Activated T-helper 1 cell treated with anti-CD3 and anti-CD28 coated beads, Interleukin-2, amount 50 U/mL, for 16 hours (primary cell): ENCODE measurements around the gene SIGLEC15.
"Not testable (repeated sequence)": the region's sequence is repeated elsewhere in the genome, so short reads cannot be mapped to it uniquely, and the experiment has no call there.

ENCODE experiments used
- DNase-seq, 2 donors: peaks; one replicate each; pipeline ENCODE4 v3.0.0-alpha.2; 2020; ENCODE audit warnings: low read depth in 1 of 2, low spot score in 1 of 2

The SIGLEC15 gene, protein sequence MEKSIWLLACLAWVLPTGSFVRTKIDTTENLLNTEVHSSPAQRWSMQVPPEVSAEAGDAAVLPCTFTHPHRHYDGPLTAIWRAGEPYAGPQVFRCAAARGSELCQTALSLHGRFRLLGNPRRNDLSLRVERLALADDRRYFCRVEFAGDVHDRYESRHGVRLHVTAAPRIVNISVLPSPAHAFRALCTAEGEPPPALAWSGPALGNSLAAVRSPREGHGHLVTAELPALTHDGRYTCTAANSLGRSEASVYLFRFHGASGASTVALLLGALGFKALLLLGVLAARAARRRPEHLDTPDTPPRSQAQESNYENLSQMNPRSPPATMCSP

DNA sequence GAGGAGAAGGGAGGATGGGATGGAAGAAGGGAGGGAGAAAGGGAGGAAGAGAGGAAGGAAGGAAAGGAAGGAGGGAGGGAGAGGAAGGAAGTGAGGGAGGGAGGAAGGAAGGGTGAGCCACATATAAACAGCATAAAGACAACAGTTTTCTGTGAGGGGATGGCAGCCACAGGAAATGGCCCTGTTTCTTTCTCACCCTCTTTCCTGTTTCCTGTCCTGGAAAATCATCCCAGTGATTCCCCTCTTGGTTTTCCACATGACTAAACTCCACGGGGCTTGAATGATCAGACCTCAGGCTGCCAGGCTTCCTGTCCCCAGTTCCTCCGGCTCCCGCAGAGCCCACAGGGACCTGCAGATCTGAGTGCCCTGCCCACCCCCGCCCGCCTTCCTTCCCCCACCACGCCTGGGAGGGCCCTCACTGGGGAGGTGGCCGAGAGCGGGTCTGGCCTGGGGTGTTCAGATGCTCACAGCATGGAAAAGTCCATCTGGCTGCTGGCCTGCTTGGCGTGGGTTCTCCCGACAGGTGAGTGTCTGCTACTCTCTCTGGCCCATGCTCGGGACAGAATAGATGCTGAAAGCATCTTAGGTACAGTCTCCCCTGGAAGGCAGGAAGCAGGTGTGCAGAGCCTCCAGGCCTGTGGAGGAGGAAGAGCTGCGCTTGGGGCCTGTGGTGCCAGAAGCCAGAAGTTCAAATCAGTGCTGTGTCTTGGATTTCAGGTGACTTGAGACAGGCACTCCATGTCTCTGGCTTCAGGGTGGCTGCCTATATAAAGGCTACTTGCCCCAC lies at the start of gene SIGLEC15:
Gene SIGLEC15, plus strand, starts transcription at position 418 of the 787 bp plus-strand sequence. Its CDS starts 54 bp downstream, at position 472.
- DNase-seq, result no peak

DNA sequence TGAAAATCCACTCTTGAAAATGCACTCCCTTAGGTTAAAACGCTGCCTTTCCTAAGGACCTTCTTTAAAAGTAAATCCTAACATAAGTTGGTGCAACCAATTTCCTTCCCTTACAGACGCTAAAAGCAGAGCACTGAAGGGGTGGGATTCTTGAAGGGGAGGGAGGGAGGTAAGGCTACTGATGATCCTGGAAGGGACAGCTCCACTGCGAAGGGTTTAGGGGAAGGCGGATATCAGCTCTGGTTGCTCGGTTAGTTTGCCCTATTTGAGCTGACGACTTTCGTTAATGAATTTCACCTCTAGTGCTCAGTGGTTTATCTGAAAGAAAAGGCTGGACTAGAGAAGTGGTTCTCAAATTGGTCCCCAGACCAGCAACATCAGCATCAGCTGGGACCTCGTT lies 49.7 kb upstream of the SIGLEC15 start:
- no peak for DNase-seq

DNA sequence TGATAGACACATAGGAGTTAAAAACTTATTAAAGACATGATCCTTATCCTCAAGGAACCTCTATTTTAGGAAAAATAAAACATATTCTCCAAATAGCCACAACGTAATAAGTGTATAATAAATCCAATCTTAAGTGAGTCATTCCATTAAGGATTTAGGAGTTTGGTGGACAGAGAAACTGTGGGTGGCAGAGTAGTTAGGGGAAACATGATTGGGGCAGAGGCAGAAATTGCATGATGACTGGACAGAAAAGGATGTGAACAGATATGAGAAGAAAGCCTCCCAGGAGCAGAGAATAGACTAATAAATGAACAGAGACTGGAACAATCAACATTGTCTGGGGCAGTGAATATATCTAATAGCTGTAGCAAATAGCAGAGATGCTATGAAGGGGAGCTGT lies 48.1 kb upstream of the SIGLEC15 start:
- no peak for DNase-seq

DNA sequence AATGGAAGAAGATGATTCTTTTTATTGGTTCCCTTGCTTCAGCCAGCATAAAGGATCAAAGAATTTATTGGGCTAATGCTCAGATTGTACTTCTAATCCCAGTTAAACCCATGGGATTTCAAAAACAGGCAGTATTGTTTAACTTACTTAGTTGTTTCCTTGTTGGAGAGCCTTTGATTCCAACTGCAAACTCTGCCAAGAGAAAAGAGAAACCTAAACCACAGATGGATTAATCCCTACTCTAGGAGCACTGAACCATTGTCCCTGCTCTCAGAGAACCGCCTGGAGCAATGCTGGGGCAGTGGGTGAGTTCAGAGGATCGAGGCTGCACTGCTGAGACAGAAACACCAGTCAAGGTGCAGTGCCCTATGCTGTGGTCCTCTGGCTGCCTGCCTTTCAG lies 44.9 kb upstream of the SIGLEC15 start:
- no peak for DNase-seq

DNA sequence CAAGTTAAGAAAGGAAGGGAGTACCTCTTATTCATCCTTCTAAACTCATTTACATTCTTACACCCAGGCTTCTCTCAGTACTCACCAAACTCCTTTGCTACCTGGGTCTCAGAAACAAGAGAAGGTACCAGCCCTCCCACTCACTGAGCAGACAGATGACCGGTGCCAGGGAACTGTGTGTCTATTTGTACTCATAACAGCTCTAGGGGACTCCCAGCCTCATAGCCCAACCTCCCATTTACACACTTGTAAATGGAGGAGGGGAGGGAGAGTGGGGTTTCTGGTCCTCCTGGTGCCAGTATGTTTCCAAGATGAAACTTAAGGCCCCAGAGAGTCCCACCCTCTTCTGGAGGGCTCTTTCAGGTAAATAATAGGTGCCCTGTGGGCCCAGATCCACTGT lies 42.8 kb upstream of the SIGLEC15 start:
- DNase-seq, result no peak

DNA sequence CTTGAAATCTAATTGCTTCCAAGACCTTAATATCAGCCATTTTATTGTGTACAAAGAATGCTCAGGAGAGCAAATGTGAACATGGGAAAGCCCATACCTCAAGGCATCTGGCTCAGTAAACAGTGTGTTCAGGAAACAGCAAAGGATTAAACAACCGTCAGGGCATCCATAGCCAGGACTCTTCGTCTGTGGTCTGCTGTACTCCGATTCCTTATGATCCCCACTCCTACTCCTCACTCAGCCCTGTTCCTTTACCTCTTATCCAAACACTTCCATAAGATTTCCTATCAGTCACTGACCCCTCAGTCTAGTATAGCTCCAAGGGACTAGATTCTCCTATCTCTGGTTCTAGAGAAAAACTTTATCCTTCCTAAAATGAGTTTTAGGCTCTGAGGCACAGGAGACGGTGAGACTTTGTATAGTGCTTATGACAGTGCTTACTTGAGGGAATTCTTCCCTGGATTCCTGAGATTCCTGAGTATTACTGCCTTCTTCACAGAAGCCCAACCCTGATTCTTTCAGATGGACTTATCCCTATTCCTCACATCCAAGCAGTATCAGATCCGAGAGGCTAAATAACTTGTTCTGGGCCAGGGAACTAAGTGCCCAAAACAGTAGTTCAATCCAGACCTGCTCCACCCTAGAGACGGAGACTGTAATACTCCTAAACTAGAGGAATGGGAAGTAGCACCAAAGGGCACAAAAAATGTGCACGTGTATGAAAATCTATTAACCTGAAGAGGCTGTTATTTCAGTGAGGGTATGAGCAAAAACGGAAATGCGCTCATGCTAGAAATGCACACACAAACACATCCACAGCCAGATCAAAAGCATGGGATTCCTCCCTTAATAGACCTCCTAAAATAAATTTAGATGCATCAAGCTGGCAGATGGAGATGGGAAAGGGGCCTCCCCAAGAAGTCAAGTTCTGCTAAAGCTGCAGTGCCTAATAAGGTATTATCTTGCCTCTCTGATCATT lies 42.1 kb upstream of the SIGLEC15 start:
- no peak for DNase-seq

DNA sequence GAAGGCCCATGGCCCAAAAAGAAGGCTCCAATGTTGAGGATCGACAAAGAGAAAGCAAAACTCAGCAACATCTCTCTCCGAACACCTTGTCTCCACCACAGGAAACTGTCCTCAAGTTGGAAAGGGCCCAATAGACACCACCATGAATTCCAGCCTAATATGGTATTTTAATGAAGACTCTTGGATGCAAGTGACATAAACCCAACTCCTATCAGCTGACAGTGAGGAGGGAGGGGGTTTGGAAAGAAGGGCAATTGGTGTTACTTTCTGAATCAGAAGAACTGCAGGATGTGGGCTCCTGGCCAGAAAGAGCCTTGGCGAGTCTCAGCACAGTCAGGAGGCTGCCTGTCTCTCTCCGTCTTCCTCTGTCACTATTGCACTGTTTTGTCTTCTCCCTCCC lies 40.3 kb upstream of the SIGLEC15 start:
- DNase-seq, result no peak

DNA sequence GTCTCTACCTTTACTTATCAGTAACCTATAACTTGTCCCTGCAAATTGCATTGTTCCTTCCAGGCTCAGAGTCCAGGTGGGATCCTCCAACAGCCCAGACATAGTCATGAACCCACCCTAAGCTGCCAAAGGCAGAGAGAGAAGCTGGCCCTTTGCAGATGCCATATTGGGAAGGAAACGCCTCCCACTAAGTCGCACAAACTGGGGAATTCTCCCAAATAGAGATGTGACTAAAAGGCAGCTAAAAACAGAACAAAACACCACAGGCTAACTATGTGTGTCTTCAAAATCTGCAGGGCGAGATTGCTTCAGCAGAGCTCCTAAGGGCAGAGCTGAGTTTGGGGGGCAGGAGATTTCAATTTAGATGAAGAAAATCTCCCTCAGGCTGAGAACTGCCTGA lies 38.5 kb upstream of the SIGLEC15 start:
- no peak for DNase-seq

DNA sequence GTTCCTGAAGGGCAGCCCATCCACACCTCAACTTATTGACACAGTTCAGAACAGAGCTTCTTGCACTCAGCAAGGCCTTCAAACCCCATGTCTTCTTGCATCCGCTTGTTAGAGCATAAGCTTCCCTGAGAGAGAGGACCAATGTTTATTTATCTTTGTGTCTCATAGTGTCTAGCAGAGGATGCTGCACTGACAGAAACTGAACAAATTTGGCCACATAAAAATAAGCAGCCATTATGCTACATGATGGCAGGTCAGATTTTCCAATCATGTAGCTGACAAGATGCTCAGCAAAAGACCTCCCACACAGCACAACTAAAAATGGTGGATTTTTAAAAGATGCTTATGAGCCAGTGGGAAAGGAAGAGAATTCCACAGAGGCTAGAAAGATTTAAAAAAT lies 38.1 kb upstream of the SIGLEC15 start:
- DNase-seq, result no peak

DNA sequence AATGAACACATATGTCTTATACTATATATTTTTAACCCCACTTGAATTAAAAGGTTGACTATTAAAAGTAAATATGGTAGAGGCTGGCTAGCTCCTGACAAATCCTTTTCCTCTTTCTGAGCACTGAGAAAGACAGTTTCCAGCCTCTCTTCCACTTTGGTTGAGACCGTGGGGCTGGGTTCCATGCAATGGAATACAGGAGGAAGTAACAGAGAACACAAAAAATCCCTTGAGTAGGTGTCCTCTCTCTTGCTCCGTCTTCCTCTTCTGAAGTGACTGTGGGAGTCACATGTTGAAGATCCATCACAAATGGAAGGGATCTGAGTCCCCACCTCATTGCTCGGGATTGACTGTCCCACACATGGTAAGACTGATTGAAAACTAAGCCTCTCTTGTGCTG lies 36.6 kb upstream of the SIGLEC15 start:
- no peak for DNase-seq

DNA sequence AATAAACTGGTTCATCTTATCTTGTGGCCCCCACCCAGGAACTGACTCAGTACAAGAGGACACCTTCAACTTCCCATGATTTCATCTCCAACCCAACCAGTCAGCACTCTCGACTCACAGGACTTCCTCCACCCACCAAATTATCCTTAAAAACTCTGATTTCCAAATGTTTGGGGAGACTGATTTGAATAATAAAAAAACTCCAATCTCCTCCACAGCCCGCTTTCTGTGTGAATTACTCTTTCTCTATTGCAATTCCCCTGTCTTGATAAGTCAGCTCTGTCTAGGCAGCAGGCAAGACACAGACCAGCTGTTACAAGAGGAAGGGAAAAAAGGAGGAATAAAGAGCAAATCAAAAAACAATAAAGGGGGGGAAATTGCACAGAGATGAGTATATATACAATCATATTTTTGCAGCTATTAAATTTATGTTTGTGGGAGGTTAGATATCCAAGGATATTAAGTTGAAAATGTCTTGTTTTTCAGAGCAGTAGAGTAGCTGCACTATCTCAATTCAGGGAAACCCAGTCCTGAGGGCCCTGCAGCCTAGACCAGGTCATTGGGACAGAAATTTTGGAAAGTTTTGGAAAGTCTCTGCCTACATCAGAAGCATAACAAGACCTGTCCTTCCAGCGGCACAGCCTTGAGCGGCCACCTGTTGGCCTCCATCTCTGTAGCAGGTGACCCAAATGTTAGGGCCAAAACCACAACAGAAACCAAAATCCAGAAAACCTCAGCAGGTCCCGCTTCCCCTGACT lies 32.8 kb upstream of the SIGLEC15 start:
- no peak for DNase-seq

DNA sequence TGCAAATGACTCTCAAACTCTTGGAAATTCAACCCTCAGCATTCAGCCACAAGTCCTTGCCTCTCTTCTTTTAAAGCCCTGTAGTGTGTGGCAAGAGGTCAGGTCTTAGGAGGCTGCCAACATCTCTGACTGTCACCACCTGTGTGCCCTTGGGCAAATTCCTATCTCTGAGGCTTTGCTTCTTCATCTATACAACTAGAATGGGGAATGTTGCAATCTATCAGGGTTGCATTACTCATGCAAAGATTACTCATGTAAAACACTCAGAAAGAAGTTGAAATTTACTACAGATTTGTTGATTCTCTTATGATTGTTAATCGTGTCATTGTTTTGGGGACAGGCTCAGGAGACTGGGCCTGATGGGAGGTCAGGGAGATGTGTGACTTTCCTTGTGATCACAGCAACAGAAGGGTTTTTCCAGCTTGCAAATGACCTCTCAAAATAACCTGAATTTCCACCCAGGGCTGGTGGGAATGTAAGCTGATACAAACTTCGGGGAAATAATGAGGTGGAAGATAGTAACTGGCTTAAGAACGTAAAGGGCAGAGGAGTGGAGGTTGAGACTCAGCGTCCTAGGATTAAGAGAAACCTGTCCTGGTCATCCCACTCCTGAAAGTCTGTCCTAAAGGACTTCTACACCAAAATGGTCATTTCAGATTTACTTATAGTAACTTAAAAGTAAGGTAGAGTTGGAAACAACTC lies 32.1 kb upstream of the SIGLEC15 start:
- DNase-seq, result no peak

DNA sequence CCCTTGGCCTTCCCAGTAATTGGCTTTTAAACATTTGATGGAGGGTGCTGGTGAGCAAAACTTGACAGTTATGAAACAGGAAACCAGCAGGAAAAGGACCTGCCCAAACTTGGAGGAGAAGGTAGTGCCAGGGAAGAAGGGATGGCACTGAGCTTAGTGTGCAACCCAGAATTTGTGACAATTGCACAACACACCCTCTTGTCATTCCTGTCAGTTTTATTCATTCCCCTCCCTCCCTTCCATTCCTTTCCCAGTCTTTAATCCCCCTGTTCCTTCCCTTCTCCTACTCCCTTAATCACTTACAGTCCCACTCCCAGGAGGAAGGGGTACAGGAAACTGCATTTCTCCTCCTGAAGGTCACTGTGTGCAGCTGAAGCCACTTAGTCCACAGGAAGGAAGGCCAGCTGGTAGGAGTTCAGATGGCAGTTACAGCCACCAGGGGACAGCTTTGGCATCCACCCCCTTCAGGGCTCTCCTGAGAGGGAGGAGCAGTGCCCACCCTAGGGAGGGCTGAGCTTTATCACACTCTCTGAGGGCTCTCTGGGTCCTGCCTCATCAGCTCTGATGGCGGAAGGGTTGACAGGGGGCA lies 24.0 kb upstream of the SIGLEC15 start:
- DNase-seq, result no peak

DNA sequence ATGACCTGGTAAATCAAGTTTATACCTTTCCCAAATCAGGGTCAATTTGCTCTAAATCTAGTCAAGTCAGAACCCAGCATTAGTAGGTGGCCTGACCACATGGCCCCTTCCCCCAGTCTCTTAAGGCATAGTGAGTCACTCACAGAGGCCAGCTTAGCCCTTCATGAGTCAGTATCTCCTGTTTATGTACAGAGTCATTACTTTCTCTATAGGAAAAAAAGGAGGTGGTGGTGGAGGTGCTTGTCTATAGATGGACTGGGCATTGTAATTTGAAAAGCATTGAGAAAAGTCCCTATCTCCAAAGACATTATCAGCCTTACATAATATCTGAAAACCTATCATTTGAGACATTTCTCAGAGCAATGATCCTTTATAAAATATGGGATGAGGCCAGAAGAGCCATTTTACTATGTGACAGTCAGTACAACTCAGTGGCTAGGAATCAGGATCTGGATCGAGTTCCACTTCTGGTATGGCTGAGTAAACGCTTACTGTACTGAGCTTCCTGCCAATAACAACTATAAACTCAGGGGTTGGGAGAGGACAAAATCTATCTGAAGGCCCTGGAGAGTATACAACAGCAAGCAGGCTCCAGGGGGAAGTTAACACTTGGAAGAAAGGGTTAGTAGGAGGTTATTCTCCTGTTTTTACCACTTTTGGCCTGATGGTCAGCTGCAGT lies 22.5 kb upstream of the SIGLEC15 start:
- DNase-seq, result no peak

DNA sequence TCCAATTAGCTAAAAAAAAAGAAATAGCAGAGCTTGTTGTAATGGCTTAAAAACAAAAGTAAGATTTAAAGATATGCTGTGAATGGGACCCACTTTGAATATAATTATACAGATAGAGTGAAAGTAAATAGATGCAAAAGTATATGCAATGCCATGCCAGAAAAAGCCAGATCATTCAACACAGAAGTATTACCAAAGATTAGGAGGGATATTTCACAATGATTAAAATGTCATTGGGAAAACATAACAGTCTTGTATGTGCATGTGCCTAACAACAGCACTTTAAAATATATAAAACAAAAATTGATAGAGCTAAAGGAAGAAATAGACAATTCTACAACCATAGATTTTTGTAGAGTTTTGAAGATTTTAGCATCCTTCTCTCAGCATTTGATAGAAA lies 19.9 kb upstream of the SIGLEC15 start:
- DNase-seq, result no peak

DNA sequence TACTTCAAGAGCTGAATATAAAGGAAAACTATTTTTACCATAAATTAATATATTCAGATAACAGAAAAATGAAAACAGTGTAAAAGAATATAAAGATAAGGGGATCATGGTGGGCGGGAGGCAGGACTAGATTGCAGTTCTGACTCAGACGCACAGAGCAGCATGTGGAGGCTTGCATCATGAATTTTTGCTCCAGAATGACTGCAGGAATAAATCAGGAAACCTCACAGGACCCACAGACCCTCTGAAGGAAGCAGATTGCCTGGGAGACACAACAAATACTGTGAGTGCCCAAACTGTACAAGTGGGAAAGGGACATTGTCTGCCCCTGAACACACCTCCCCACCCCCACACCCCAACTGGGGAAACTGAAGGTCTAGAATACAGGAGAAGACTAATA lies 19.2 kb upstream of the SIGLEC15 start:
- no peak for DNase-seq

DNA sequence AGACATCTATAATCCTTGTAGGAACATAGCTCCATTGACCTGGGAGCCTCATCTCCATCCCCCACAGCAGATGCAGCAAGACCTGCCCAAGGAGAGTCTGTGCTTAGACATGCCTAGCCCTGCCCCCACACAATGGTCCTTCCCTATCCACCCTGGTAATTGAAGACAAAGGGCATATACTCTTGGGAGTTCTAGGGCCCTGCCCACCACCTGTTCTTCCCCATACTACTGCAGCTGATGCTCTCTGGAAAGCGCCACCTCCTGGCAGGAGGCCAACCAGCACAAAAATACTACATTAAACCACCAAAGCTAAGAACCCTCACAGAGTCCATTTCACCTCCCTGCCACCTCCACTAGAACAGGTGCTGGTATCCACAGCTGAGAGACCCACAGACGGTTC lies 18.3 kb upstream of the SIGLEC15 start:
- not testable (repeated sequence) for DNase-seq

DNA sequence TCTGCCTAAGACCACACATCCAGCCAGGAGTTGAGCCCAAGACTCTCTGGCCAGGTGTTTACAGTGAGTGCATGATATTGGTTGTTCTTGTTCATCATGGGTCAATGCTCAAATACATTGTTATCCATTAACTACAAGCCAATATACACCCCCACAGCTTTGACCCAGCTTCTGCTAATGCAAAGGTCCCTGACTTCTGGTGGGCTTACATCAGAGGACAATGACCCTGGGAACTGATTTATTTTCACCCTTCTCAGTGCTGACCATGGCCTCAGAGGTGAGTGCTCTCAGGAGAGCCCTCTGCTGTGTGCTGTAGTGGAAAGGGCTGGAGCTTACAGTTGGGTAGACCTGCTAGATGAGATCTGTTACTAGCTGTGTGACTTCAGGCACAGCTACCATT lies 10.7 kb upstream of the SIGLEC15 start:
- DNase-seq, result not testable (repeated sequence)

DNA sequence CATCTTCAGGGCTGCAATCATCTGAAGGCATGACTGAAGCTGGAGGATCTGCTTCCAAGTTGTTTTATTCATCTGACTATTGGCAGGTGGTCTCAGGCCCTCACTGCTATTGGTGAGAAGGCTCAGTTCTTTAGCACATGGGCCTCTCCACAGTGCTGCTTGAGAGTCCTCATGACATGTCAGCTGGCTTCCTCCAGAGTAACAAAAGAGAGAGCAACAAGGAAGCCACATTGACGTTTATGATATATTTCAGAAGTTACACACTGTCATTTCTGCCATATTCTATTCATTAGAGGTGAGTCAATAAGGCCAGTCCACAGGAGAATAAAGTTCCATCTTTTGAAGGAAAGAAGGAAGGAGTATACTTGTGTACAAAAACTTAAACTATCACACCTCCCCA lies 7.9 kb upstream of the SIGLEC15 start:
- DNase-seq, result no peak
